Measurements from ENCODE around the gene NSUN7. TPM values are rescaled to one million over a fixed set of nuclear protein-coding genes. Genes with fewer than 3 reads are reported as not detected.

The NSUN7 gene
- total RNA-seq, 1 experiment from 2014 or later: 1.1 TPM

DNA sequence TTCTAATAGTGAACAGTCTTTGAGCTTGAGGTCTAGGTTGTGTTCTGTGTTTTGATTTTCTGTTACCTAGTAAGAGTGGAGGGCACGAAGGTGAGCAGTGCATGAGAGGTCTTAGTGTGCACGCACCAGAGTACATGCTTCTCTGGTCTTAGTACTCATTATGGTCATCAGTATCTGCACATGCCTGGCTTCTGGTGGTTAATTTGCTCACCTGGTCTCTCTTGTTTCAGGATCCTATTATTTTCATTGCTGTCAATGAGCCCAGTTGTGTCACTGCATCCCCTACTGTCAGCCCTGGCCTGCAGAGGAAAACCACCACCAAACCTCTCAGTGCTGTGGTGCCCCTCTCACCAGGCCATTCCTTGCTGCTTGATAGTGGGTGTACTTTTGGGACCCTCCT lies 54.8 kb downstream of the NSUN7 start:
- H3K27me3 ChIP-seq (ENCODE audit: control insufficient read depth, insufficient read depth, low read length): no peaks in the 10 kb centered on the region
- intact Hi-C loops (cut with micrococcal nuclease; ENCODE audit: unreplicated experiment) (no loop called here), in situ Hi-C loops (cut with HindIII; ENCODE audit: low pct_unique_long_range_greater_than_20kb, low sequenced_read_pairs) (no loop called here)
- ChIA-PET POLR2A (no interaction called here), CTCF (no interaction called here)
- no peaks in the 10 kb centered on the region for H3K4me1 ChIP-seq (ENCODE audit: control insufficient read depth, insufficient read depth, low read length)
- H3K36me3 ChIP-seq (ENCODE audit: control insufficient read depth, insufficient read depth, low read length): no peaks in the 10 kb centered on the region
- no peaks in the 10 kb centered on the region for H3K9me3 ChIP-seq (ENCODE audit: control insufficient read depth, insufficient read depth, low read depth, low read length)
- BruUV-seq (replicated peaks): no TSS peak
- no peak for DNase-seq (ENCODE audit: low read depth, low spot score)
- no peak for ATAC-seq
- H3K4me3 ChIP-seq (ENCODE audit: low read depth in 2 of 2, low read length in 2 of 2): no peak overlapping the region
- TF ChIP-seq POLR2AphosphoS5 (IDR thresholded peaks at IDR 0.05; ENCODE audit: low read depth, low read length) (no peak), TCF7L2 (IDR thresholded peaks at IDR 0.05; ENCODE audit: low read depth, low read length) (no peak), SIN3A (IDR thresholded peaks at IDR 0.05; ENCODE audit: borderline replicate concordance, insufficient read depth, low read depth, low read length) (no peak)
- TF ChIP-seq, protein P1, sequence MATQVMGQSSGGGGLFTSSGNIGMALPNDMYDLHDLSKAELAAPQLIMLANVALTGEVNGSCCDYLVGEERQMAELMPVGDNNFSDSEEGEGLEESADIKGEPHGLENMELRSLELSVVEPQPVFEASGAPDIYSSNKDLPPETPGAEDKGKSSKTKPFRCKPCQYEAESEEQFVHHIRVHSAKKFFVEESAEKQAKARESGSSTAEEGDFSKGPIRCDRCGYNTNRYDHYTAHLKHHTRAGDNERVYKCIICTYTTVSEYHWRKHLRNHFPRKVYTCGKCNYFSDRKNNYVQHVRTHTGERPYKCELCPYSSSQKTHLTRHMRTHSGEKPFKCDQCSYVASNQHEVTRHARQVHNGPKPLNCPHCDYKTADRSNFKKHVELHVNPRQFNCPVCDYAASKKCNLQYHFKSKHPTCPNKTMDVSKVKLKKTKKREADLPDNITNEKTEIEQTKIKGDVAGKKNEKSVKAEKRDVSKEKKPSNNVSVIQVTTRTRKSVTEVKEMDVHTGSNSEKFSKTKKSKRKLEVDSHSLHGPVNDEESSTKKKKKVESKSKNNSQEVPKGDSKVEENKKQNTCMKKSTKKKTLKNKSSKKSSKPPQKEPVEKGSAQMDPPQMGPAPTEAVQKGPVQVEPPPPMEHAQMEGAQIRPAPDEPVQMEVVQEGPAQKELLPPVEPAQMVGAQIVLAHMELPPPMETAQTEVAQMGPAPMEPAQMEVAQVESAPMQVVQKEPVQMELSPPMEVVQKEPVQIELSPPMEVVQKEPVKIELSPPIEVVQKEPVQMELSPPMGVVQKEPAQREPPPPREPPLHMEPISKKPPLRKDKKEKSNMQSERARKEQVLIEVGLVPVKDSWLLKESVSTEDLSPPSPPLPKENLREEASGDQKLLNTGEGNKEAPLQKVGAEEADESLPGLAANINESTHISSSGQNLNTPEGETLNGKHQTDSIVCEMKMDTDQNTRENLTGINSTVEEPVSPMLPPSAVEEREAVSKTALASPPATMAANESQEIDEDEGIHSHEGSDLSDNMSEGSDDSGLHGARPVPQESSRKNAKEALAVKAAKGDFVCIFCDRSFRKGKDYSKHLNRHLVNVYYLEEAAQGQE (IDR thresholded peaks at IDR 0.05; ENCODE audit: insufficient read depth in 1 of 2, low read depth in 2 of 2, low read length in 1 of 2): no peak
- TF ChIP-seq, protein P2, sequence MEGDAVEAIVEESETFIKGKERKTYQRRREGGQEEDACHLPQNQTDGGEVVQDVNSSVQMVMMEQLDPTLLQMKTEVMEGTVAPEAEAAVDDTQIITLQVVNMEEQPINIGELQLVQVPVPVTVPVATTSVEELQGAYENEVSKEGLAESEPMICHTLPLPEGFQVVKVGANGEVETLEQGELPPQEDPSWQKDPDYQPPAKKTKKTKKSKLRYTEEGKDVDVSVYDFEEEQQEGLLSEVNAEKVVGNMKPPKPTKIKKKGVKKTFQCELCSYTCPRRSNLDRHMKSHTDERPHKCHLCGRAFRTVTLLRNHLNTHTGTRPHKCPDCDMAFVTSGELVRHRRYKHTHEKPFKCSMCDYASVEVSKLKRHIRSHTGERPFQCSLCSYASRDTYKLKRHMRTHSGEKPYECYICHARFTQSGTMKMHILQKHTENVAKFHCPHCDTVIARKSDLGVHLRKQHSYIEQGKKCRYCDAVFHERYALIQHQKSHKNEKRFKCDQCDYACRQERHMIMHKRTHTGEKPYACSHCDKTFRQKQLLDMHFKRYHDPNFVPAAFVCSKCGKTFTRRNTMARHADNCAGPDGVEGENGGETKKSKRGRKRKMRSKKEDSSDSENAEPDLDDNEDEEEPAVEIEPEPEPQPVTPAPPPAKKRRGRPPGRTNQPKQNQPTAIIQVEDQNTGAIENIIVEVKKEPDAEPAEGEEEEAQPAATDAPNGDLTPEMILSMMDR (IDR thresholded peaks at IDR 0.05): no peak
- no peak overlapping the region for H3K27ac ChIP-seq (ENCODE audit: low read length)

DNA sequence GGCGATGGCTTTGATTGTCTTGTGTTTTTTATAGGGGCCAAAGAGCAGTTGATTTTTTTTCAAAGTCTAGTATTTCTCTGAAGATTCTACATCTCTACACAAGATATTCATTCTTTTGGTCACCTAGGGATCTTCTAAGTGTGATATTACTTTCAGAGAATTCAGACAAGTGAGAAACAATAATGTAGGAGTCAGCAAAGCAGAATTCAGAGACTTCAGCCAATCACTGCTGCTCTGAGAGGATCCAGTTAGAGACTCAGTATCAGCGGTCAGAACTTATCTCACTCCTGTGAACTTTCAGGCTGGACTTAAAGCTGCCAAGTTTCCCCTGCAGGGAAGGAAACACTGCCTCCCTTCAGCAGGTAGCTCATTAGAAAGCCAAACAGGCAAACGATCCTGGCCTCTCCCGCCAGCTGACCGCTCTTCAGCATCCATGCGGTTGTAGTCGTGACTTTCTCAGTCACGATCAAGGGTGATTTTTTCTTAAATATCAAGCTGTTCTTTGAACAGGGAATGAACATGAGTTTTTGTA lies 59.2 kb downstream of the NSUN7 start:
- POLR2A ChIA-PET: no interaction called here
- intact Hi-C loops (cut with micrococcal nuclease; ENCODE audit: unreplicated experiment): no loop called here
- in situ Hi-C loops (cut with HindIII; ENCODE audit: low pct_unique_long_range_greater_than_20kb, low sequenced_read_pairs): no loop called here
- H3K4me1 ChIP-seq (ENCODE audit: control insufficient read depth, insufficient read depth, low read length): no peaks in the 10 kb centered on the region
- no peaks in the 10 kb centered on the region for H3K36me3 ChIP-seq (ENCODE audit: control insufficient read depth, insufficient read depth, low read length)
- no peak overlapping the region for H3K4me3 ChIP-seq (ENCODE audit: low read depth in 2 of 2, low read length in 2 of 2)
- H3K27me3 ChIP-seq (ENCODE audit: control insufficient read depth, insufficient read depth, low read length): no peaks in the 10 kb centered on the region
- H3K9me3 ChIP-seq (ENCODE audit: control insufficient read depth, insufficient read depth, low read depth, low read length): no peaks in the 10 kb centered on the region
- CTCF ChIA-PET: no interaction called here
- DNase-seq (ENCODE audit: low read depth, low spot score): no peak
- TF ChIP-seq SIN3A (IDR thresholded peaks at IDR 0.05; ENCODE audit: borderline replicate concordance, insufficient read depth, low read depth, low read length): no peak
- TF ChIP-seq, protein P1 (IDR thresholded peaks at IDR 0.05; ENCODE audit: insufficient read depth in 1 of 2, low read depth in 2 of 2, low read length in 1 of 2): no peak
- TF ChIP-seq, protein P2 (IDR thresholded peaks at IDR 0.05): no peak
- no peak for TF ChIP-seq POLR2AphosphoS5 (IDR thresholded peaks at IDR 0.05; ENCODE audit: low read depth, low read length)
- TF ChIP-seq TCF7L2 (IDR thresholded peaks at IDR 0.05; ENCODE audit: low read depth, low read length): no peak
- H3K27ac ChIP-seq (ENCODE audit: low read length): no peak overlapping the region
- BruUV-seq (replicated peaks): no TSS peak
- no peak for ATAC-seq

Data from Panc1 (cell line).